GM18519 (cell line): ENCODE measurements around the gene TRAM2.
A peak's percentile ranks its signal among the peaks of the same experiment; 100 is the strongest.

Experiments
- ATAC-seq: cut with Tn5 transposase; IDR thresholded peaks from one replicate; pipeline ENCODE4 v1.9.1; 2021; ENCODE audit warnings: mild to moderate bottlenecking, moderate library complexity; ENCODE audit not compliant: unreplicated experiment, low FRiP score

TRAM2 gene

GRCh38 chr6:52577022-52577777, at the start of gene TRAM2:
Gene TRAM2, minus strand, starts transcription at chr6:52577060. Its CDS starts 145 bp downstream, at chr6:52576915.
- ATAC-seq: peak; percentile 37

DNA sequence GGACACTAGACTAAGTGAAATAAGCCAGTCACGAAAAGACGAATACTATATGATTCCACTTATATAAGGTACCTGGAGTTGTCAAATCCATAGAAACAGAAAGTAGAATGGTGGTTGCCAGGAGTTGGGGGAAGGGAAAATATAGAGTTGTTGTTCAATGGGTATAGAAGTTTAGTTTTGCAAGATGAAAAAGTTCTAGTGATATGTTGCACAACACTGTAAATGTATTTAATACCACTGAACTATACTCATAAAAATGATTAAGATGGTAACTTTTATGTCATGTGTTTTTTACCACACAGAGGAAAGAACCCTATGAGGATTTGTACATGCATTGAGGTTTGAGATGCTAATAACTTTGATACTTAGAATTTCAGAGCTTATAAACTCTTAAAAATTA, 46.0 kb upstream of the TRAM2 start:
- ATAC-seq: no peak

GRCh38 chr6:52621631-52622030, 44.8 kb upstream of the TRAM2 start:
- ATAC-seq: no peak

DNA sequence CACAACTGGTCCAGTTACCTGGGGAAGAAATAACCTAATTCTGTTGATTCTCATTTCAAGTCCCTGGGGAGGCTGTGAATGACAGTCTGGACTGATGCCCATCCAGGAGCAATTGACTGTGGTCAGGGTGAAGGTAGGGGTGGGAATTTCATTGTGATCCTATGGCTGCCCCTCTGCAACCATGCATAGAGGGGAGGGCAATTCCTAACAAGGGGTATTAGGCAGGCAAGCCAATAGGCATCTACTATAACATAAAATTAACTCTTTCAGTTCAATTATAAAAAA, 44.0 kb upstream of the TRAM2 start:
- ATAC-seq: no peak

GRCh38 chr6:52620055-52620905, 43.4 kb upstream of the TRAM2 start:
- no peak for ATAC-seq

GRCh38 chr6:52617087-52617486, 40.2 kb upstream of the TRAM2 start:
- ATAC-seq: no peak

DNA sequence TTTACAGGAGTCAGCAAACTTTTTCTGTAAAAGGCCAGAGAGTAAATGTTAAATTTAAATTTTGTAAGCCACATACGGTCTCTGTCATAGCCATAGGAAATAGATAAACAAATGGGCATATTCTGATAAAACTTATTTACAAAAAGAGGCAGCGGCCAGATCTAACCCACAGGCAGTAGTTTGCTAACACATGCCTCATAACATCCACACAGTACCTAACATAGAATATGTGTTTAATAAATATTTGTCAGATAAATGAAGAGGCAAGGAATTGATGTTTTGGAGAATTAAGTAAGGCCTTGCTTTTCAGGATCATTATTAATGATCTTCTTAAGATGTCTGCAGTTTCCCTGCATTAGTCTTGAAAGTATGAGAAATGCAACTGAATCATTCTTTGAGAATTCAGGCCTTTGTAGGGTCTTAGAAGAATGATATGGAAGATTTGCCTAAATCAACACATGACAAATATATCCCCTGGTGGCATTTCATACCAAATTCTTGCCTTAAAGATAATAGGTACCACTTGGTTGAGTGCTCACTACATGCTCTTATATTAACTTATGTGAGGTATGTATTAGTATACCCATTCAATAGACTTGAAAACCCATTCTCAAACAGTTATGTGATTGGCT, 39.3 kb upstream of the TRAM2 start:
- no peak for ATAC-seq

GRCh38 chr6:52612336-52613054, 35.6 kb upstream of the TRAM2 start:
- ATAC-seq: no peak

GRCh38 chr6:52611833-52612232, 35.0 kb upstream of the TRAM2 start:
- no peak for ATAC-seq

DNA sequence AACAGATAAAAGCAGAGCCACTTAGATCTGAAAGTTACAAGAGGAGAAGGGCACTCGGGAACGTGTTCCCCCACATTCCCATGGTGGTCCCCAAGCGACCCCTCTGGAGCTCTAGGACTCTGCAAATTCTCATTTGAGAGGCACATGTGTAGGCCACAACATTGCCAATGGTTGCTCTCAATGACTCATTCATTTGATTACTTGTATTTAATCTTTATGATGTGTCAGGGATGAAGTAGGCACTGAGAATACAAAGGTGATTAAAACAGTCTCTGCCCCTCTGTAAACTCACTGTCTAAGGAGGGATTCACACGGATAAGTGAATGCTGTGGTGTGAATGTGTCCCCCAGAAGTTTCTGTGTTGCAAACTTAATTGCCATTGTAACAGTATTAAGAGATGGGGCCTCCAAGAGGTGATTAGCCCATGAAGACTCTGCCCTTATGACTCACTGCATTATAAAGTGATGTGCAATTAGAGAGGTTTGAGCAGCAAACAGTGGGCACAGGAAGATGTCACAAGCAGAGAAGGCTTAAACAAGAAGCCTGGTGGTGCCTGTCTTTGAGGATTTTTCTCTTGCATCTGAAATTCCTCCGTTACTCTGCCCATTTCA, 34.0 kb upstream of the TRAM2 start:
- no peak for ATAC-seq

- ATAC-seq: no peak
Measured at GRCh38 chr6:52610011-52610410, 33.2 kb upstream of the TRAM2 start.

DNA sequence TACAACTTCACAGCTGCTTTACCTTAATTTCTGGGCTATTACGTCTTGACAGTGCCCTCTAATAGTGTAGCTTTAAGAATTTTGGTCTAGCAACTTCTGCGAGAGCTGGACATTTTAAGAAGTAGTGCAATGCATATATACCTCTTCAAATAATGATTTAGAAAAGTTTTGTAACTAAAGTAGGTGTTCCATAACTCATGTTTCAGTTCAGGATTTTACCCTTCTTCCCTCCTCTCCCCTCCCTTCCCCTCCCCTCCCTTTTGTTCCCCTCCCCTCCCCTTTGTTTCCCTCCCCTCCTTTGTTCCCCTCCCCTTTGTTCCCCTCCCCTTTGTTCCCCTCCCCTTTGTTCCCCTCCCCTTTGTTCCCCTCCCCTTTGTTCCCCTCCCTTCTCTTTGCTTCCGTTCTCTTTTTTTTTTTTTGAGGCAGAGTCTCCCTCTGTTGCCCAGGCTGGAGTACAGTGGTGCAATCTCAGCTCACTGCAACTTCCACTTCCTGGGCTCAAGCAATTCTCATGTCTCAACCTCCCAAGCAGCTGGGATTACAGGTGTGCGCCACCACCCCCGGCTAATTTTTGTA, 28.8 kb upstream of the TRAM2 start:
- ATAC-seq: no peak

DNA sequence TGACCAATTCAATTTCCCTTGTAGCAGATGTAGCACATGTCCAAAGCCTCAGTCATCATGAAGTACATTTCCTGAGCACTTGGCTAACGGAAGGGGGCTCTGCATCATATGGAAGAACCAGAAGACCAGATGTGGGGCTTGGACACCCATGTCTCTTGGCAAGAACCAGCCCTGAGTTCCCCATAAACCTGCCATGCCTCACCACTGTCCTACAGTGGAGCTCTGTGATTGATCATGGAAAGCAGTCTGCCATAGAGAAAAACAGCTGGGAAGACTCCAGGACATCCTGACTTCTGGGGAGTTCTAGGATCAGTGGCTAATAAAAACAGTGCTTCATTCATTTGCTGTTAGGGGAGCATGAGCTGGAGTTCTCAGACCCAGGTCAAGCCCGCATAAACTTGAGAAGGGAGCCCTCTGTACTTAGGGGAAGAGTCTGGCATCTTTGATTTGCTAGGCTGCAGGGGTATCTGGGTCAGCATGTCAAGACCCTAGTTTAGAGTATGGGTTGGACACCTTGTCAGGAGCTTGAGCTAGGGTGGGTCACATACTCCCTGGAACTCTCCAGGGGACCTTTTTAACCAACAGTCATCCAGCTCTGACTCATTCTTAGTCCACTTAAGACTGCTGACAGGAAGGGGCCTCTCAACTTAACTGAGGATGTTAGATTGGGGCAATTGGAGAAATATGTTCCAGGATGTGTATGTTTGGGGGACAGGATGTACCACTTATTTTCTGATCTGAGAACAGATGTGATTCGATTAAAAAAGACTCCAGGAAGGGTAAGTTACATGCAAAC, 26.3 kb upstream of the TRAM2 start:
- ATAC-seq: no peak

- ATAC-seq: no peak
Measured at GRCh38 chr6:52598824-52599190, 21.9 kb upstream of the TRAM2 start.

DNA sequence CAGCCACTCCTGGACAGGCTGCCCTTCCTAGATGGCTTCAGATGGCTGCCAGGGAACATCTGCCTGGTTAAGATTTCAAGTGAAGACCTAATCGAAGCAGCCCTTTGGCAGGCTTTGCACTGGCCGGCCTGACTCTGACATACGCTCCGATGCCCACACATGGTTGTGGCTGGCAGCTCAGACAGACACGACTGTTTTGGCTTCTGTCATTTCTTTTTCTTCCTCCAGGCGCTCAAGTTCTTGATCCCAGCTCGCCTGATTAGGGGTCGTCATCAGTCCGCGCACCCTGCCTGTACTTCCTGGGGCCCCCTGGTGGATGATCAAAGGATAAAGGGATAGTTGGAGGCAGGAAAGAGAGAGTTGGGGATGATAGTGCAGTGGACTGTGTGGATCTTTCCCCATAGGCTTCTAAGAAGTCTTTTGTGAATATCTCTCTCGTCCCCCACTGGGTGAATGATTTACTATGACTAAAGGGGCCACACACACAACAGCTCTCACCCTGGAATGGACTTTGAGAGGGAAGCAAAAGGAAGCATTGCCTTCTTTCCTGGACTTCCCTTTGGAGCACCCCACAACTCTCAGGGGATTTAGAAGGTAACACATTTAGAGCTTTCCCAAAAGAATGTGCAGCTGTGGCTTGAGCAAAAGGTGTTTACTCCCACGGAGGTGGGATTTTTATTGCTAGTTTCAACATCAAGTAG, 21.4 kb upstream of the TRAM2 start:
- ATAC-seq: no peak

GRCh38 chr6:52597738-52598122, 20.9 kb upstream of the TRAM2 start:
- no peak for ATAC-seq

- ATAC-seq: no peak
Measured at GRCh38 chr6:52596371-52597028, 19.6 kb upstream of the TRAM2 start.

GRCh38 chr6:52595796-52596130, 18.9 kb upstream of the TRAM2 start:
- ATAC-seq: peak; percentile 46
